ENCODE data around the gene SLC25A40.
A peak's percentile ranks its signal among the peaks of the same experiment; 100 is the strongest.
"Not testable (repeated sequence)": the region's sequence is repeated elsewhere in the genome, so short reads cannot be mapped to it uniquely, and the experiment has no call there.

SLC25A40 gene

DNA sequence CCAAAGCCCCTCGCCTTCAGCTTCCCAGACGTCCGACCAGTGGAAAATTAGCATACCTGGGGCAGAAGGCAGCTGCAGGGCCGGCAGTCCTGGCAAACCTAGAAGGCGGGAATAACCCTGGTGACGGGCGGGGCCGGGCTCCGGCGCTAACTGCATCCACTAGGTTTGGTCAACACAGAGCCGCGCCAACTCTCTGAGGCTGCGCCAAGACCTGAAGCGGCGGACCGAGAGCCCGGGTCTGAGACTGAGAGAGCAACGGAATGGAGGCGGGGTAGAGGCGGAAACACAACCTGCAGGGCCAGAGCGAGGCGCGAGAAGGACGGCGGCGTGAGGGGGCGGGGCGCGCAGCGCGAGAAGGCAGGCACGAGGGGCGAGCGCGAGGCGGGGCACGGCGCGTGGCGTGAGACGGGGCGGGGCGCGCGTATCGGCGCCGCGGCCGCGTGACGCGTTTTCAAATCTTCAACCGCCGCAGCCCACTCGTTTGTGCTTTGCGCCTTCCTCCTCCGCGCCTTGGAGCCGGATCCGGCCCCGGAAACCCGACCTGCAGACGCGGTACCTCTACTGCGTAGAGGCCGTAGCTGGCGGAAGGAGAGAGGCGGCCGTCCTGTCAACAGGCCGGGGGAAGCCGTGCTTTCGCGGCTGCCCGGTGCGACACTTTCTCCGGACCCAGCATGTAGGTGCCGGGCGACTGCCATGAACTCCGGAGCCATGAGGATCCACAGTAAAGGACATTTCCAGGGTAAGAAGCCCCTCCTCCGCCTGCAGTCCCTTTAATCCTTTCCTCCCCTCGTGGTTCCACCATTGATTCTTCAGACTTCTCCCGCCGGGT, at the start of gene SLC25A40, which contains the start of gene DBF4:
Gene SLC25A40, minus strand, starts transcription at position 321 of the 829 bp plus-strand sequence. CDS start 17,633 bp downstream, outside the sequence.
Gene DBF4, plus strand, starts transcription at position 454 of the 829 bp plus-strand sequence. Its CDS starts 240 bp downstream, at position 694.
- DNase-seq (ENCODE audit: low spot score) = peak; percentile 92

- not testable (repeated sequence) for DNase-seq (ENCODE audit: low spot score)
These were observed 46.7 kb upstream of the SLC25A40 start for GRCh38 chr7:87922759-87923395.

GRCh38 chr7:87920578-87920977, 44.4 kb upstream of the SLC25A40 start:
- no peak for DNase-seq (ENCODE audit: low spot score)

- no peak for DNase-seq (ENCODE audit: low spot score)
These were observed 43.7 kb upstream of the SLC25A40 start for GRCh38 chr7:87919875-87920274.

DNA sequence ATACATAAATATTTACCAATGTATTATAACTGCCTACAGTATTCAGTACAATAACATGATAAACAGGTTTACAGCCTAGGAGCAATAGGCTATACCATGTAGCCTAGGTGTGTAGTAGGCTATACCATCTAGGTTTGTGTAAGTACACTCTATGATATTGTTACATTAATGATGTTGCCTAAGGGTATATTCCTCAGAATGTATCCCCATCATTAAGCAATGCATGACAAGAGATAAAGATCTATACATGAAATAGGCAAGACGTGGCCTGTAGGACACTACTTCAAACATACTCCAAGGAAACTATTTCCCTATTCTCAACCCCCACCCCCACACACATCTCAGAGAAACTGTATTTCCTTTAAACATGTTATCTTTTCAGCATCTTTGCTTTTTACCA, 42.6 kb upstream of the SLC25A40 start:
- no peak for DNase-seq (ENCODE audit: low spot score)

GRCh38 chr7:87912121-87912520, 36.0 kb upstream of the SLC25A40 start:
- no peak for DNase-seq (ENCODE audit: low spot score)

GRCh38 chr7:87908814-87909213, 32.7 kb upstream of the SLC25A40 start:
- DNase-seq (ENCODE audit: low spot score) = not testable (repeated sequence)

DNA sequence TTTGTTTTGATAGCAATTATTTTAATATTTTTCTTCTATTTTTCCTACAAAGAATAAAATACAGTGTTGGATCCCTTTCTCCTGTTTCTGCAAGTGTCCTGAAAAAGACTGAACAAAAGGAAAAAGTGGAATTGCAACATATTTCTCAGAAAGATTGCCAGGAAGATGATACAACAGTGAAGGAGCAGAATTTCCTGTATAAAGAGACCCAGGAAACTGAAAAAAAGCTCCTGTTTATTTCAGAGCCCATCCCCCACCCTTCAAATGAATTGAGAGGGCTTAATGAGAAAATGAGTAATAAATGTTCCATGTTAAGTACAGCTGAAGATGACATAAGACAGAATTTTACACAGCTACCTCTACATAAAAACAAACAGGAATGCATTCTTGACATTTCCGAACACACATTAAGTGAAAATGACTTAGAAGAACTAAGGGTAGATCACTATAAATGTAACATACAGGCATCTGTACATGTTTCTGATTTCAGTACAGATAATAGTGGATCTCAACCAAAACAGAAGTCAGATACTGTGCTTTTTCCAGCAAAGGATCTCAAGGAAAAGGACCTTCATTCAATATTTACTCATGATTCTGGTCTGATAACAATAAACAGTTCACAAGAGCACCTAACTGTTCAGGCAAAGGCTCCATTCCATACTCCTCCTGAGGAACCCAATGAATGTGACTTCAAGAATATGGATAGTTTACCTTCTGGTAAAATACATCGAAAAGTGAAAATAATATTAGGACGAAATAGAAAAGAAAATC, 31.2 kb upstream of the SLC25A40 start:
- not testable (repeated sequence) for DNase-seq (ENCODE audit: low spot score)

- no peak for DNase-seq (ENCODE audit: low spot score)
These were observed 23.1 kb upstream of the SLC25A40 start for GRCh38 chr7:87899255-87899654.

DNA sequence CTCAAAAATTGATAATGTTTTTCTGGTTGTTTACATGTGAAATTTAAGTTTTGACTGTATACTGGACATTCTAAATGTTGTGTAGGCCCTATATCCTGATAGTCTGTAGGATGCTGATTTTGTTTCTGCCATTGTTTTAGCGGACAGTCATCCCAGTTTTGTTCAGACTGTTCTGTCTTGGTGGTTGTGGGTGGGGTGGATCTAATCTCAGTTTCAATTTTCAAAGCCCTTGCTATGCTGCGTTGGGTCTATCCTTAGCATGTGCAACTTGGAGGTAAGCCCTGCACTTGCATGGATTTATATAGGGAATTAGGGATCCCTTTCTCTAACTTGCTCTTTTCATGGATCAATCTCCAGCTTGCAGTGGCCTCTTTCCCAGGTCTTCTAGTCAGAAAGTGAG, 19.2 kb upstream of the SLC25A40 start:
- no peak for DNase-seq (ENCODE audit: low spot score)

GRCh38 chr7:87886875-87887274, 10.7 kb upstream of the SLC25A40 start:
- DNase-seq (ENCODE audit: low spot score) = peak; percentile 10

DNA sequence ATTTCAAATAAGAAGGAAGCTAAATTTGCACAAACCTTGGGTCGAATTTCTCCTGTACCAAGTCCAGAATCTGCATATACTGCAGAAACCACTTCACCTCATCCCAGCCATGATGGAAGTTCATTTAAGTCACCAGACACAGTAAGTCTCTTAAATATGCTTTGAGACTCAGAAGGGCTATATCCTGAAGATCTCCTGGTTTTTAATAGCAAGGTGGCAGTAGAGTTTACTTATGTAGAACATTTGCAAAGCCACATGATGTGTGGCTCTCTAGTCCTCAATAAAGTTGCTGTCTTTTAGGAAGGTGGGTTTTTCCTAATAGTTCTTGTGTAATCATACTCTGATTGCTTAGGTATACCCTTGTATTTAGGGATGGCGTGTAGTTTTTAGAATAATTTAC, 8.9 kb upstream of the SLC25A40 start:
- DNase-seq (ENCODE audit: low spot score) = no peak

DNA sequence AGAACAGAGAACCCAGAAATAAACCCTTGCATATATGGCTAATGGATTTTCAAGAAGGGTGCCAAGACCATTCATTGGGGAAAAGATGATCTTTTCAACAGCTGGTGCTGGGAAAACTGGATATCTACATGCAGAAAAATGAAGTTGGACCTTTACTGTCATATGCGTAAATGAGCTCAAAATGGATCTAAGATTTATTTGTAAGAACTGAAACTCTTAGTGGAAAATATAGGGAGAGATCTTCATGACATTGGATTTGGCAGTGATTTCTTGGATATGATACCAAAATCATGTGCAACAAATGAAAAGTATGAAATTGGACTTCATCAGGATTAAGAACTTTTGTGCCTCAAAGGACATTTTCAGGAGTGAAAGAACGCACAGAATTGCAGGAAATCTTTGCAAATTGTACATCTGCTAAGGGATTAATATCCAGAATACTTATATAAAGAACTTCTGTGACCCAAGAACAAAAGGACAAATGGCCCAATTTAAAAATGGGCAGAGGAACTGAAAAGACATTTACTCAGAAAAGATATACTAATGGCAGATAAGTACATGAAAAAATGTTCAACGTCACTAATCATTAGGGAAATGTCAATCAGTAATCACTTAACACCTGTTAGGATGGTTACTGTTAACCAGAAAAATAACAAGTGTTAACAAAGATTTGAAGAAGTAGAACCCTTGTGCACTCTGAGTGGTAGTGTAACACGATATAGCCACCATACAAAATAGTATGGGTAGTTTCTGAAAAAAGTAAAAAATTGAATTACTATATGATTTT, 6.2 kb upstream of the SLC25A40 start:
- no peak for DNase-seq (ENCODE audit: low spot score)

DNA sequence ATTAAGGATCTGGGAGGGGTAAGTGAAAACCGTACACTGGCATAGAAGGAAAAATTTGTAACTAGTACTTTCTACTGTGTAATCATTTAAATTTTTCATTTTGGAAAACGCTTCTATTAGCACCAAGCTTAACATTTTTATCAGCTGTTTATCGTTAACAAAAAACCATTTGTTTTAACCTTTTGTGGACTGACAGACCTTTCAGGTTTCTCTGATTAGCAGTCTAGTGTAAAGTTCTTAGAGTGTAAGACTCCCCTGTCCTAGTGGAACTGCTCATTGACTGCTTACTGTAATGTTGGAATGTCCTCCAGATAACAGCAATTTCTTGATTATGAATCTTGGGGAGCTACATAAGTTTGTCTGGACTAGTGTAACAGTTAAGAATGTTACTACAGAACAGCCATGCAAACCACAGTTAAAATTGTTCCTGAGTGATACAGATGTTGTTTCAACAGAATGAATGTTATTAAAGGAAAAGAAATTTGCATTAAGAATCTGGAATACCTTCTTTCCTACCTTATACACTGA, 2.1 kb upstream of the SLC25A40 start:
- peak; percentile 6 for DNase-seq (ENCODE audit: low spot score)

GRCh38 chr7:87877366-87878040, 1.3 kb upstream of the SLC25A40 start:
- DNase-seq (ENCODE audit: low spot score) = no peak

DNA sequence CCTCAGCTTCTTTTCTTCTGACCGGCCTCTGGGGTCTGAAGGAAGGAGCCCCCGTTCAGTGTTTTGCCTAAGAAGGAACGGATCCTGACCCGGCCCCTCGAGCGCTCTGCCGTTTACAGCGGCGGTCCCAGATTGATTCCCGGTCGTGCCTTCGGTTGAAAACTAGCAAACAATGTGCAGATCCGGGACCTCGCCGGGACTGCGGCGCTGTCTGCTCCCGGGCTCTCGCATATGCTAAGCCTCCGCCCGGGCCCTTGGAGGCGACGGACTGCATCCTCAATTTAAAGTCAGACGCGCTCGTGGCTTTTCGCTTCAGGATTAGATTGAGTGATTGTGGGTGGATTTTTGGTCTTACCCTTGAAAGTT, 692 bp upstream of the SLC25A40 start:
- DNase-seq (ENCODE audit: low spot score) = peak; percentile 60

GRCh38 chr7:87875151-87876039, 765 bp downstream of the SLC25A40 start:
- peak; percentile 6 for DNase-seq (ENCODE audit: low spot score)

DNA sequence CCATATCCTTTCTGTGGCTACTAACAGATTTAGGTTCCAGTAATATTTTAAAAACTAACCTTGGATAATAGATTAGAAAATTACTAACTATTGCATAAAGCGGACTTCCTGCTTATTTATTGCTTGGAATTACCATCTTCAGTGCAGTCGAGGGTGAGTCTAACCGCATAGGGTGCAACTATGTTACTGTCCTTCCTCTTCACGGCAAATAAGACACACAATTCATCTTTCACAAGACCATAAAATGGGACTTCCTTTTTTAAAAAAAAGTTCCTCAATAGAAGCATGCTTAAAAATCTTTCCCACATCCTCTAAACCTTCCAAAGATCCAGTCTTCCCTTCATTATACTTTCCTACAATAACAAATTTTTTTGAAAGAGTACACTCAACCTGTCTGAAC, 2.1 kb downstream of the SLC25A40 start:
- DNase-seq (ENCODE audit: low spot score) = no peak

DNA sequence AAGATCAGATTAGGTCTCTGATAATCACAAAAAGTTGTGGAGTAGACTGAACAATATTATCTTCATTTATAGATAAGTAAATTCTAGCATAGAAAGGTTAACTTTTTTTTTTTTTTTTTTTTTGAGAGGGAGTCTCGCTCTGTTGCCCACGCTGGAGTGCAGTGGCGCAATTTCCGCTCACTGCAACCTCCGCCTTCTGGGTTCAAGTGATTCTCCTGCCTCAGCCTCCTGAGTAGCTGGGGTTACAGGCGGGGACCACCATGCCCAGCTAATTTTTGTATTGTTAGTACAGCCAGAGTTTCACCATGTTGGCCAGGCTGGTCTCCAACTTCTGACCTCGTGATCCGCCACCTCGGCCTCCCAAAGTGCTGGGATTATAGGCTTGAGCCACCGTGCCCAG, 2.8 kb downstream of the SLC25A40 start:
- not testable (repeated sequence) for DNase-seq (ENCODE audit: low spot score)

GRCh38 chr7:87872346-87872745, 3.8 kb downstream of the SLC25A40 start:
- no peak for DNase-seq (ENCODE audit: low spot score)
